HG02884 (cell line): ENCODE data around the gene HMCN2.

ENCODE experiments used
- ATAC-seq: cut with Tn5 transposase; IDR thresholded peaks from one replicate; pipeline ENCODE4 v1.9.1; 2021; ENCODE audit warnings: mild to moderate bottlenecking, moderate library complexity; ENCODE audit not compliant: unreplicated experiment

Gene HMCN2

GRCh38 chr9:130288926-130289690 is 23.5 kb downstream of the HMCN2 start:
- ATAC-seq = no peak

DNA sequence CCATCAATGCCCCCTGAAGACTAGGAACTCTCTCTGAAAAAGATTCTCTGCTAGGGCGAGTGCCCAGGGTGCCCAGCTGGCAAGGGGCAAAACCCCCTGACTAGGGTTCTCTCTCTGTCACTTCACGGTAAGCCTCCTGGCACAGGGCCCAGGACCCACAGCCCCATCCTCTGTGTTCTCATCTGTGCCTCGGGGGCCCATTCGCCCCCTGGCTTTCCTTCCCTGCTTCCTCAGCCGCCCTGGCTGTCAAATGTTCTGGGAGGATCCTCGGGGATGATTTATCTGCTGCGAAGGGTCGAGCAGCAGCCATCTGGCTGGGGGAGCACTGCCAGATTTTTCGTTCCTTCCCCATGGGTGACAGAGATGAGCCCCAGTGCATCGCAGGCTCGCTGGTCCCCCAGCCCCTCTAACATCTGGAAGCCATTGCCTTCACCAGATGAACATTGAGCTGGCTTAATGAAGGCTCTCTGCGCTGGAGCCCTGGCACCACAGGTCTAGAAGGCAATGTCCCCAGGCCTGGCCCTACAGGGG is 24.2 kb downstream of the HMCN2 start:
- ATAC-seq = no peak

- ATAC-seq = no peak
Observed at GRCh38 chr9:130290291-130291181, 25.0 kb downstream of the HMCN2 start.

GRCh38 chr9:130291474-130291873 is 25.9 kb downstream of the HMCN2 start:
- no peak for ATAC-seq

DNA sequence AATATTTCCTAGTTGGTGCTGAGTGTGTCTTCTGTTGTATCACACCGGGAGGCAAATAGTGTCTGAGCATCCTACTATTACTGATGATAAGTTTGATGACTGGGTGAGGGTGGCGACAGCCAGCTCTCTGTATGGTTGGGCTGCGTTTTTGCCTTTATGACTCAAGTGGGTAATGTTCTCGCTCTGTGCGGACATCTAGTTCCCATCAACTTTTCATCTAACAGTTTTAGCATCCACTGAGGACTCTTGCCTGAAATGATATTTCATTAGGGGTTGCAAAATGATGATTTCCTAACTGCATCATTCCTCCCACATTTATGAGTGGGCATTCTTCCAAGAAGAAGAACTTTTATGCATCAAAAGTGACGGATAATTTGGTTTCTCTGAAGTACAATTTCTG is 26.5 kb downstream of the HMCN2 start:
- no peak for ATAC-seq

- ATAC-seq = no peak
Observed at GRCh38 chr9:130294664-130295063, 29.1 kb downstream of the HMCN2 start.

- ATAC-seq = no peak
Observed at GRCh38 chr9:130295431-130295830, 29.9 kb downstream of the HMCN2 start.

DNA sequence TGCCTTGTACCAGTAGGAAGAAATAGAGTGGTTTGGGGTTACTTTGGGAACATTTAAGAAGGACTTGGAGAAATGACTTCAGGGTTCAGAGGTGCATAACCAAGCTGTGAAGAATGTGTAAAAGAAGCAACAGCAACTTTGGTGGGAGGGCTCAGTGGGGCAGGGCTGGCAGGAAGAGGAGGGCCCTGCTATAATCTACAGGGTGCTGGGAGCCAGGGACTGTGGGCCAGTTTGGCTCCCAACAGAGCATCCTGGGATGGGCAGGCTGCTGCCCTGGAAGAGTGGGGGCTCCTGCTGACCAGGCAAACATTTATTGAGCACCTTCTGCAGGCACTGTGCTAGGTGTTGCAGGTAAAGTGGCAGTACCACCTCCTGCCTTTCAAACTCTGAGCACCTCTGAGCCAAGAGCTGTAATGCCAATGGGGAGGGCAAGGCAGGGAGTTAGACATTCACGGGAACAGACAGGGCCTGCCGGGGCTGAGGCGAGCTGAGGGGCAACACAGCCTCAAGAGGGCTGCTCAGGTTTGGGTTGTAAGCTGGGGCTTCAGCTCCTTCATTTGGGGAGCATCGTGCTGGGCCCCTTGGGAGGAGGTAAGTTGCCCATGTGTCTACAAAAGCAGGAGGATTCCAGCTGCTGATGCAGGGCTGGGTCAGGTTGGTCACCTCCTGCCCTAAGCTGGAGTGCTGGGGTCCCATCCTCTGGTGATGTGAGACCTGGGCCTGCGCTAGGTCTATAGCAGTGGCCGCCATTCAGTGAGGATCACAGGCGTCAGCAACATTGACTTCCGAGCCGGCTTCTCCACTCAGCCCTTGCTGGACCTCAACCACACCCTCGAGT is 30.6 kb downstream of the HMCN2 start:
- ATAC-seq = no peak

DNA sequence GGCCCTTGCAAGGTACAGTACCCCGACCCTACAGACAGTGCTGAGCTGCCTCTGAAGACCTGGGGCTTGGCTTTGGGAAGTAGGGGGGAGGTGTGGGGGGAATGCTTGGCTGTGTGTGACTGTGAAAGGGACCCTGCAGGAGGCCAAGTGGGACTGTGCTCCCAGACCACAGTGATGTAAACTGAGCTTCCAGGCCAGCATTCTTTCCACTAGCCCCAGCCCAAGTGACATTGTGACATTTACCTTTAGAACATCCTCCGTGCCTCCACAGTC is 31.2 kb downstream of the HMCN2 start:
- no peak for ATAC-seq

- no peak for ATAC-seq
Observed at GRCh38 chr9:130297371-130297770, 31.8 kb downstream of the HMCN2 start.

- ATAC-seq = no peak
Observed at GRCh38 chr9:130298662-130299279, 33.2 kb downstream of the HMCN2 start.

DNA sequence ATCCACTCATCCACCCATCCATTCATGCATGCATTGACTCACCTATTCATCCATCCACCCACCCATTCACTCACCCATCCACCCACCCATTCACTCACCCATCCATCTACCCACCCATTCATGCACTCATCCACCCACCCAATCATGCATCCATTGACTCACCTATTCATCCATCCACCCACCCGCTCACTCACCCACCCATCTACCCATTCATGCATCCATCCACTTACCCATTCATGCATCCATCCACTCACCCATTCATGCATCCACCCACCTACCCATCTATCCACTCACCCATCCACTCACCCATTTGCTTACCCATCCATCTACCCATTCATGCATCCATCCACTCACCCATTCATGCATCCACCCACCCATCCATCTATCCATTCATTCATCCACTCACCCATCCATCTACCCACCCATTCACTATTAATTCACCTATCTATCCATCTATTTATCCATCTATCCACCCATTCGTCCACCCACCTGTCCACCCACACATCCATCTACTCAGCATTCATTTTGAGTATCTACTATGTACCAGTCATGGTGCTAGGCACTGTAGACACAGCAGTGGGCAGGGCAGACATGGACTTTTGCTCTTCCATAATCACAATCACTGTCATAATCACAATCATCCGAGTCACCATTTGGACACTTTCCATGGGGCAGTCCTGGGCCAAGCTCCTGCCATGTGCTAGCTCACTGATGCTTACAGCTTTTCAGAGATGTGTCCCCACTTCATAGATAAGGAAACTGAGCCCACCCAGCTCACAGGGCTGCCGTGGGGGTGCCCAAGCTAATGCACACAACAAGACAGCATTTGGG is 34.4 kb downstream of the HMCN2 start:
- ATAC-seq = no peak

DNA sequence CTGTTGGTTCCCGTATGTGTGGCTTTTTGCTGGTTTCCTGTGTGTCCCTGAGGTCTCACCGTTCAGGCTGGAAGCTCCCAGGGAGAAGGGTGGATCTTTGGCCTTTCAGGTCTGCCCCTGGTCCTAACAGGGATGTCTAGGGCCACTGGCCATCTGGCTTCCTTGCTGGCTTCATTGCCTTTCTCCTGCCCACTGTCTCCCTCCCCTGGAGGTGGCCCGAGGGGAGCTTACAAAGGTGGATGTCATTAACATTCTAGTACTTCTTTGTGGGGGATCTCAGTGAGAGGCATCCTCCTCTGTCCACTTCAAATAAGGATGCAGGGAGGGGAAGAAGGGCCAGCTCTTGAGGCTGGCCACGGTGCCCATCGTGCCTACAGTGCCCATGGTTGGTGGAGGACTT is 35.2 kb downstream of the HMCN2 start:
- ATAC-seq = no peak

GRCh38 chr9:130301483-130302286 is 36.1 kb downstream of the HMCN2 start:
- ATAC-seq = no peak

GRCh38 chr9:130302785-130303612 is 37.4 kb downstream of the HMCN2 start:
- ATAC-seq = no peak

GRCh38 chr9:130303613-130304055 is 38.1 kb downstream of the HMCN2 start:
- ATAC-seq = no peak

DNA sequence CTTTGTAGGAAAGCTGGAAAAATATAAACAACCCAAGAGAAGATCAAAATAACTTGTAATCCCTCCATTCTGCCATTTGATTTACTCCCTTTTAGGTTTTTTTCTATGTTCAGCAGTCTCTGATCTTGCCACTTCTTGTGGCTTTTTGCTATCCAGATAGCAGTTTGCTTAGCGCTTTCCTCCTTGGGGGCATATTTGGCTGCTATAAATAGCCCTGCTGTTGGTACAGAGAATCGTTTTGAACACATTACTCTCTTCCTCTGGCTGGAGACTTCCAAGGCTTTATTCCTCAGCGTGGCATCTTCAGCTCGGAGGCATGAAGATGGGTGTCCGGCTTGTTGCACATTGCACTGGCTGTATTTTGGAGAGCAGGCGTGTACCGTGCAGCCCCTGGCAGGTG is 38.6 kb downstream of the HMCN2 start:
- ATAC-seq = no peak

GRCh38 chr9:130304643-130305042 is 39.1 kb downstream of the HMCN2 start:
- no peak for ATAC-seq
